Measurements from ENCODE around the gene FARS2.

The FARS2 gene

GRCh38 chr6:5723841-5724691 is 462.8 kb downstream of the FARS2 start:
- peak overlapping the region; percentile 59 to 77 (median 61) for H3K27ac Mint-ChIP-seq
- H3K4me3 Mint-ChIP-seq, result peak overlapping the region in 1 of 3 experiments; percentile 3
- peaks cover 32% of the 10 kb centered on the region for H3K4me1 Mint-ChIP-seq
- no peaks in the 10 kb centered on the region for H3K36me3 Mint-ChIP-seq (ENCODE audit: low read depth)
- H3K27me3 Mint-ChIP-seq (ENCODE audit: low read depth), result peaks cover 4% of the 10 kb centered on the region
- TF ChIP-seq, protein P1, sequence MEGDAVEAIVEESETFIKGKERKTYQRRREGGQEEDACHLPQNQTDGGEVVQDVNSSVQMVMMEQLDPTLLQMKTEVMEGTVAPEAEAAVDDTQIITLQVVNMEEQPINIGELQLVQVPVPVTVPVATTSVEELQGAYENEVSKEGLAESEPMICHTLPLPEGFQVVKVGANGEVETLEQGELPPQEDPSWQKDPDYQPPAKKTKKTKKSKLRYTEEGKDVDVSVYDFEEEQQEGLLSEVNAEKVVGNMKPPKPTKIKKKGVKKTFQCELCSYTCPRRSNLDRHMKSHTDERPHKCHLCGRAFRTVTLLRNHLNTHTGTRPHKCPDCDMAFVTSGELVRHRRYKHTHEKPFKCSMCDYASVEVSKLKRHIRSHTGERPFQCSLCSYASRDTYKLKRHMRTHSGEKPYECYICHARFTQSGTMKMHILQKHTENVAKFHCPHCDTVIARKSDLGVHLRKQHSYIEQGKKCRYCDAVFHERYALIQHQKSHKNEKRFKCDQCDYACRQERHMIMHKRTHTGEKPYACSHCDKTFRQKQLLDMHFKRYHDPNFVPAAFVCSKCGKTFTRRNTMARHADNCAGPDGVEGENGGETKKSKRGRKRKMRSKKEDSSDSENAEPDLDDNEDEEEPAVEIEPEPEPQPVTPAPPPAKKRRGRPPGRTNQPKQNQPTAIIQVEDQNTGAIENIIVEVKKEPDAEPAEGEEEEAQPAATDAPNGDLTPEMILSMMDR (IDR thresholded peaks at IDR 0.05; ENCODE audit: unreplicated experiment in 3 of 3), result no peak
- H3K9me3 Mint-ChIP-seq, result no peaks in the 10 kb centered on the region

GRCh38 chr6:5724911-5725310 is 463.6 kb downstream of the FARS2 start:
- Mint-ChIP-seq H3K4me3 (no peak overlapping the region), H3K4me1 (peaks cover 33% of the 10 kb centered on the region), H3K27me3 (ENCODE audit: low read depth) (peaks cover 4% of the 10 kb centered on the region), H3K36me3 (ENCODE audit: low read depth) (no peaks in the 10 kb centered on the region), H3K9me3 (no peaks in the 10 kb centered on the region), H3K27ac (no peak overlapping the region)
- TF ChIP-seq, protein P1 (IDR thresholded peaks at IDR 0.05; ENCODE audit: unreplicated experiment in 3 of 3), result no peak

DNA sequence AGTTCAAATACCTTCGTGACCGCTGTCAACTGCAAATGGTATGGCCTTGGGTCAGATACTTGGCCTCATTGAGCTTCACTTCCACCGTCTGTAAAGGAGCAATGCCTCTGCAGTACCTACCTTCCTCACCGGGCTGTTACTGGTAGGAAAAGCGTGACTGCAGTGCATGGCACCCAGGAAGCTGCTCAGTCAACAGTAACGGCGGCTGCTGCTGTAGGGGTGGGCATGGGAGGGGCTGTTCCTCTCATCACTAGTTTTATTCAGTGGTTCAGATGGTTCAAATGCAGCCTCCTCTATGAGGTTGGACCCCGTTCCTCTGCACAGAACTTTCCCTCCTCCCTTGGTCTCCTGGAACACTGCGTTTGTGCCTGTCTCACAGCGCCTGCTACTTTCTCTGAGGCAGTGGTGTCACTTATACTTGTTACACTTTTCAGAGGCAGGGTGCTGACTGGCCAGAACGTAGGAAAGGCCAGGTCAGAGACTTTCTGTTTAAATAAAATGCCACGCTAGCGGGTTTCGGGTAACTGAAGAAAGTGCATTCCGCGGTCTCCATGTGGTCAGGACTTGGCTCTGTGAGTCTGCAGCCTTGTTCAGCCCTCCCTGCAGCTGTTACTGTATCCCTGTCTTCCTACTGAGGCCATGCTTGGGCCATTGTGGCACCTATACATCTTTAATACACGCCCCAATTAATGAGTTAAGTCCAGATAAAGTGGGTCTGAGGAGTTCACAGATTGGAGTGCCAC is 465.8 kb downstream of the FARS2 start:
- Mint-ChIP-seq H3K27me3 (ENCODE audit: low read depth) (peaks cover 4% of the 10 kb centered on the region), H3K36me3 (ENCODE audit: low read depth) (no peaks in the 10 kb centered on the region), H3K27ac (no peak overlapping the region), H3K4me1 (peaks cover 50% of the 10 kb centered on the region), H3K4me3 (no peak overlapping the region), H3K9me3 (no peaks in the 10 kb centered on the region)
- TF ChIP-seq, protein P1 (IDR thresholded peaks at IDR 0.05; ENCODE audit: unreplicated experiment in 3 of 3), result no peak

- H3K27me3 Mint-ChIP-seq (ENCODE audit: low read depth), result peaks cover 4% of the 10 kb centered on the region
- TF ChIP-seq, protein P1 (IDR thresholded peaks at IDR 0.05; ENCODE audit: unreplicated experiment in 3 of 3), result no peak
- H3K4me1 Mint-ChIP-seq, result peaks cover 37% of the 10 kb centered on the region
- H3K36me3 Mint-ChIP-seq (ENCODE audit: low read depth), result no peaks in the 10 kb centered on the region
- H3K9me3 Mint-ChIP-seq, result no peaks in the 10 kb centered on the region
- H3K4me3 Mint-ChIP-seq, result no peak overlapping the region
- peak overlapping the region in 1 of 3 experiments; percentile 13 for H3K27ac Mint-ChIP-seq
Observed at GRCh38 chr6:5728351-5729079, 467.2 kb downstream of the FARS2 start.

GRCh38 chr6:5729080-5729434 is 467.7 kb downstream of the FARS2 start:
- H3K4me3 Mint-ChIP-seq, result no peak overlapping the region
- no peak overlapping the region for H3K27ac Mint-ChIP-seq
- TF ChIP-seq, protein P1 (IDR thresholded peaks at IDR 0.05; ENCODE audit: unreplicated experiment in 3 of 3), result no peak
- H3K9me3 Mint-ChIP-seq, result no peaks in the 10 kb centered on the region
- H3K4me1 Mint-ChIP-seq, result peaks cover 32% of the 10 kb centered on the region
- H3K36me3 Mint-ChIP-seq (ENCODE audit: low read depth), result no peaks in the 10 kb centered on the region
- peaks cover 4% of the 10 kb centered on the region for H3K27me3 Mint-ChIP-seq (ENCODE audit: low read depth)
